ENCODE results near the gene SP9.

GRCh38 chr2:174336501-174337336 is 2.0 kb downstream of the SP9 start:
- TF ChIP-seq TAF1 (IDR thresholded peaks at IDR 0.05; ENCODE audit: borderline replicate concordance, low read depth, low read length) = no peak
- no peak for TF ChIP-seq POLR2A (IDR thresholded peaks at IDR 0.05; ENCODE audit: low read depth, low read length)
- no peak for TF ChIP-seq POLR2AphosphoS5 (IDR thresholded peaks at IDR 0.05; ENCODE audit: low read depth, low read length)

Data from GM12892 (cell line).